ENCODE results near the gene SAMSN1.
"Not testable (repeated sequence)": the region's sequence is repeated elsewhere in the genome, so short reads cannot be mapped to it uniquely, and the experiment has no call there.

Gene SAMSN1

GRCh38 chr21:14527696-14528652, 18.1 kb downstream of the SAMSN1 start:
- no peak for DNase-seq

DNA sequence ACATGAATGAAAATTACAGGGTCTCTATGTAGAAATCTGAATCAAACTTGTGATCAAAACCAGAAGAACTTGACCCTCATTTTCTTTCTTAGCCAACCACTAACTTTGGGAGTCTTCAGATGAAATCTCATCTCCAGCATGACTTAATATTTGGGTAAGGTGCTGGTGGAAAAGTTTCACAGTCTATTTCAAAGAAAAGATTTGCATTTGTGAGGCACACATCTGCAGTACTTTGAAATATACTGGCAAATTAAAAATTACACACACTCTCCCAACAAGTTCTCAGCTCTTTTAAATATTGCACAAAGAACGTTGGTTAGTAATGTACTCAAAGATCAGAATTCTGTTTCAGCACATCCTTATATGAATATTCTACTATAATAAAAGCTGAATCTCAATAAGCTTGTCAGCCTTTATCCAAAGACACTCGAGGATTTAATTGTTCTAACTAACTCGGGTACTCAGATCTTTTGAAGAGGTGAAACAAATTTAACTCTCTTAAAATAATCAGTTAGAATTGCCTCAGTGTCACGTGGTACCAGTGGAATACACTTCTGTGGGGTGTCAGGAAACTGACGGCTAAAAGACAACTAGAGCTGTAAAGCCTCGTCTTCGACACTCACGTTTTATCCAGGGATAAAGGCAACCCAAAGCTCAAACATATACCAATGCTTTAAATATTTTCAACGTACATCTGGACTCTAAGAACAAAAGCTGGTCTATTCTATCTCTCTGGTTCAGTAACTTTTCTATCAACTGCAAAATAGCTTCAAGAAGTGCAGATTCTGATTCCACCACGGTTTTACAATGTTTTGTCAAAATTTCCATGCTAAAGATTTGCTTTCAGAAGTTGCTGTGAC, 19.0 kb downstream of the SAMSN1 start:
- no peak for DNase-seq

DNA sequence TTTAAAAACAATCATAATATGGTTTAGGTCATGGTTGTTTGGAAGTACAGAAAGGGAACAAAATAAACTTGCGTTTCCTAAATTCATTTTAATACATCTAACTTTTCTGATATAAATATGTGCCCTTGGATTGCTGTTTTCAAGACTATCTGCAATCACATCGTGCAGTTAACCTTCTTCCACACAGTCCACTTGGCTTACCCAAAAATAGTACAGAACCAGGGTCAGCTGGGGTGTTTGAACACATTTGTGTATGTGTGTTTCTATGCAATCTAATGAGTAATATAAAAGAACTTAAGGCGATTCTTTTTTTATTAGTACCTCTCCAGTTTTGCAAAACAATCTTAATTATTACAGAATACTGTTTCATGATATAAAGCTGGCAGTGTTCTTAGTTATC, 19.9 kb downstream of the SAMSN1 start:
- DNase-seq, result no peak

DNA sequence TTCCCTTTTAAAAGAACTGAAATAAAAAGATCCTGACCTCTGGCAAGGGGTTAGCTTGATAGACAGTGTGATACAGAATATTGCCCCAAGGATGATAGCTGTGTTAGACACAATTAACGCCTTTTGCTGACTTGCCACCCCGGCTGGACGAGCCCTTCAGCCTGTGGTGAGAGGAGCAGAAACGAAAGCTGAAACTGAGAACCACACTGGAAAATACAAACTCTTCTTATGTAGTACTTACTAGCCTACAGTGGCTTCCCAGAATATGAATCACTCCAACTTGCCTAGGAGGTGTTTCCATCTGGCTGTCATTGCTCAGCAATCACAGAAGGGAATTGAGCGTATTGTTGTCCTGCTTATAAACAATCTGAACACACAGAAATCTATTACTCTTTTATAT, 22.9 kb downstream of the SAMSN1 start:
- DNase-seq, result no peak

GRCh38 chr21:14522736-14523135, 23.4 kb downstream of the SAMSN1 start:
- DNase-seq, result no peak

GRCh38 chr21:14520535-14520934, 25.6 kb downstream of the SAMSN1 start:
- no peak for DNase-seq

DNA sequence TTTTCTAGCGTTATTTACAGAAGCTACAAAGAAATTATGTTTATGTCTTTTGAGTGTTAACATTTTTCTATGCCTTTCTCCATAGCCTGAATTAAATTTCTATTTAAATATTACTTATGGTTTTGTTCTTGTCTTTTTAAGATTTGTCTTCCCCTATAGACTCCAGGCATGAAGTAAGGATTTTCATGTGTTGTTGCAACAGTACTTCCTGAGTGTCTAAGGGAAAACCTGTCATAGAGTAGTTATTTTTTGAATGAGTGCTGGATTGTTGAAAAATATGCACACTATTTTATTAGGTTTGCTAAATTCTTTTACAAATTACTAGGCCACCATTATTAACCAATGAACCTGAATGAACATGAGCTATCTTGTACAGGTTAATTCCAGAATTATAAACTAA, 27.1 kb downstream of the SAMSN1 start:
- no peak for DNase-seq

GRCh38 chr21:14513804-14514203, 32.3 kb downstream of the SAMSN1 start:
- DNase-seq, result no peak

GRCh38 chr21:14506859-14507457, 39.2 kb downstream of the SAMSN1 start:
- not testable (repeated sequence) for DNase-seq

- no peak for DNase-seq
Measured at GRCh38 chr21:14500873-14501272, 45.2 kb downstream of the SAMSN1 start.

GRCh38 chr21:14499316-14499715, 46.8 kb downstream of the SAMSN1 start:
- no peak for DNase-seq

DNA sequence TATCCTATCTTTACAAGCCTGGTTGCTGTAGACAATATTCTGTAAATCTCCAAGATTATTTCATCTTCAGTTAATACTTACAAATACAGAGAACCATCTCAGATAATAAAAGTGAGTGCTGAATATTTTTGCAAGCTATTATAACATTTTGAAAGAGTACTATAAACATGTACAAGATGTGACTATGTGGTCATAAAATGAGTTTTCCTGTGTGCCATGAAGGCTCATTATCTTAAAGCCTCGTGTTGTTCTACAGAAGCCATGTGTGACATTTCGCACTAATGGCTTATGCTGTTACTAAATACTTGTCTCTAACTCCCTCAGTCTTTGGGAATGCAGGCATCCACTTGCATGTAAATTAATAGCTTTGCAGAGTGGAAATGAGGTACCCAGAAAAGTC, 48.3 kb downstream of the SAMSN1 start:
- DNase-seq, result no peak

- no peak for DNase-seq
Measured at GRCh38 chr21:14495075-14495474, 51.0 kb downstream of the SAMSN1 start.

DNA sequence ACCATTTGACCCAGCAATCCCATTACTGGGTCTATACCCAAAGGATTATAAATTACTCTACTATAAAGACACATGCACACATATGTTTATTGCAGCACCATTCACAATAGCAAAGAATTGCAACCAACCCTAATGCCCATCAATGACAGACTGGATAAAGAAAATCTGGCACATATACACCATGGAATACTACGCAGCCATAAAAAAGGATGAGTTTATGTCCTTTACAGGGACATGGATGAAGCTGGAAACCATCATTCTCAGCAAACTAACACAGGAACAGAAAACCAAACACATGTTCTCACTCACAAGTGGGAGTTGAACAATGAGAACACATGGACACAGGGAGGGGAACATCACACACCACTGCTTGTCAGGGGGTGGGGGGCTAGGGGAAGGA, 51.9 kb downstream of the SAMSN1 start:
- DNase-seq, result not testable (repeated sequence)

GRCh38 chr21:14493731-14494130, 52.4 kb downstream of the SAMSN1 start:
- no peak for DNase-seq

GRCh38 chr21:14492931-14493330, 53.2 kb downstream of the SAMSN1 start:
- no peak for DNase-seq

- DNase-seq, result no peak
Measured at GRCh38 chr21:14491269-14491681, 54.8 kb downstream of the SAMSN1 start.

- DNase-seq, result no peak
Measured at GRCh38 chr21:14488672-14489204, 57.4 kb downstream of the SAMSN1 start.

DNA sequence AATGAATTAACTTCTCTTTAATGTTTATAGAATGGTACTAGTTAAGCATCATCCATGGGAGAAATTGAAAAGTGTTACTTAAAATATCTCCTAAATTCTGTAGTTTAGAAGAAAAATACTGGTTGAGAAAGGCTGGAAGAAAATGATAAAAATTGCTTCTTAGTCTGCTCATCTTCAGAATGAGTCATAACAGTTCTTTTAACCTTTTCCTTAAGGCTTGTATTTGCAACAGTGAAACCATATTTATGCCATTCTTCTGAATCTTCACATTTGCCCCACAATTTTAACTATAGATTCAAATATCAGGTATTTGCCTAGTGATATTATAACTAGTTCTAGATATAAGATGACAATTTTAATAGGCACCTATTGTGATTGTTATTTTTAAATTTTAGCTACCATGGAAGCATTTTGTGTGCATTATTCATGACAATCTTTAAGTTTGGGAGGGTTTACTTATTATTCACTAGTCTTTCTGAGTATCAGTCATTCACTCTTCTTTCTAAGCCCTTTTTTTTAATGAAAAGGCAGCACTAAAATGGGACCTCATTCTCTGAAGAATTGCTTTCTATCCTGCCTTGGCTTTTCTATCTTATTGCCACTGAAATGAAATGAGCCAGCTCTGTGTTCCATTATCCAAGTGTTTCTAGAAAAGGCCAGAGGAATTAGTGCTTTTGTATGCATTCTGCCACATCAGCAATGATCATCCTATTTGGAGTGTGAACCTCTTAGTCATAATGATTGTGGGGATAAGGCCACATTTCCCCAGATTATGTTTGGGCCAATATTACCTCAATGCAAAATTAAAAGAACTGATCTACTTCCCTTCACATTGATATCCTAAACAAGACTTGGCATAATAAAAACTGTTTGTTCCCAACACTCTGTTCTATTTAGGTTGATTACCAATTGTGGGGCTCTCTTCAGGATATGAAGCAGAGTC, 58.4 kb downstream of the SAMSN1 start:
- DNase-seq, result no peak

DNA sequence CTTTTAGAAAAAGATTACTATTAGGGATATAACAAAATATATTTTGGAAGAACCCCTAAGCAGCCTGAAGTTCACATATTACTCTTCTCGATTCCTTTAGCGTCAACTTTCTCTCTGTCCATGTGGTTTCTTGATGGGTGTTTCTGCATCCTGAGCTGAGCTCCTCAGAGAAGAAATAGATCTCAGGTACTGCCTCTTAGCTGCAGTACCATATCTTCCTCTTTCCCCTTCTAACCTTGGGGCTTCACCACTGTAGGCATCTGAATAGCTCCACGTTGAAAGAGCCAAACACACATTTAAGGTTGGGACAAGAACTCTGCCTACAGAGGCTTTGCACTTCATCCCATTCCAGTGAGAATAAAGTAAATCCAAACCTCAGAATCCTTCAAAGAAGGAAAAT, 59.2 kb downstream of the SAMSN1 start:
- no peak for DNase-seq

GRCh38 chr21:14484188-14485009, 61.7 kb downstream of the SAMSN1 start:
- no peak for DNase-seq

Measured in T-helper 9 cell (primary cell).